NCI-H345 treated with DMSO at 0.1 percent for 48 hours (cell line): ENCODE results near the gene RUBCN.
A peak's percentile ranks its signal among the peaks of the same experiment; 100 is the strongest.

Experiments used
- DNase-seq: peaks from one replicate; lab custom pipeline; 2025; ENCODE audit not compliant: unreplicated experiment; lab: John Stamatoyannopoulos, UW

RUBCN gene

GRCh38 chr3:197736491-197737318 is at the start of gene RUBCN:
Gene RUBCN (minus strand): TSS chr3:197736904. CDS start chr3:197736719, 185 bp downstream.
- DNase-seq, result peak; percentile 96

DNA sequence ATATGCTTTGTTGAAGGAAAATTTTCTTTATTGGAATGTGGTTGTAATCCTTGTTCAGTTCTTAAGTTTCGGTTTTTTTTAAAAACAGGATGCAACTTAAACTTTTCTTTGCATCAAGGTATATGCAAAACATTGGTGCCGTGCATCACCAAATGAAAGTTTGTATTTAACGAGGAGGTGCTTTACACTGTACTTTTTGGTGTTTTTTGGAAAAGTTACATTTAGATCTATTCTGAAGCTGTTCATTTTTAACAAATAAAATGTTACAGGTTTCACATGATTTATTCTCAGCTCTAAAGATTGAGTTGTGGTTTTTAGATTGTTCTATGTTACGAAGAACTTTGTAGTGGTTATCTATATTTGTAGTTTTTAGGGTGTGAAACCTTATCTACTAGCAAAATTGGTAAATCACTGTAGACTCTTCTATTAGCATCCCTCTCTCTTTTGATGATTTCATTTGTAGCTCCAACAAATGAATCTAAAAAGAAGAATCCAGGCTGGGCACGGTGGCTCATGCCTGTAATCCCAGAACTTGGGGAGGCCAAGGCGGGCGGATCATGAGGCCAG is 47.4 kb upstream of the RUBCN start:
- DNase-seq, result no peak

DNA sequence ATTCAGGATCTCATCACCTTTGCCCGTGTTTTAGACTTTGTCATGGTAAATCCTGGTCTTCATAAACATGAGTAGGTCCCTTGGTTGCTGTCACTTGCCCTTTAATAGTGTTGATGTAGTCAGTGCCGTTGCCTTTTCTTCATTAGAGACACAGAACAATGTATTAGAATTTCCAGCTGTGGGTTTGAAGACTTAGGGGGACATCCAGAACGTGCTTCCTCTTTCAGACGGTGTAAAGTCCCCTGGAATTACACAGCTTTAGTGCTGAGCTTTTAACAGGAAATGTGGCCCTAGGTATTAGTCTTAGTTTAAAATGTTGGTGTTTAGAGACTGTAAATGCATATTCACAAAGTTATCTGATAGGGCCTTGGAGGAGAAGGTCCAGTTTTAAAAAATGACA is 45.5 kb upstream of the RUBCN start:
- no peak for DNase-seq

- DNase-seq, result no peak
These were observed 38.6 kb upstream of the RUBCN start for GRCh38 chr3:197775317-197775716.

DNA sequence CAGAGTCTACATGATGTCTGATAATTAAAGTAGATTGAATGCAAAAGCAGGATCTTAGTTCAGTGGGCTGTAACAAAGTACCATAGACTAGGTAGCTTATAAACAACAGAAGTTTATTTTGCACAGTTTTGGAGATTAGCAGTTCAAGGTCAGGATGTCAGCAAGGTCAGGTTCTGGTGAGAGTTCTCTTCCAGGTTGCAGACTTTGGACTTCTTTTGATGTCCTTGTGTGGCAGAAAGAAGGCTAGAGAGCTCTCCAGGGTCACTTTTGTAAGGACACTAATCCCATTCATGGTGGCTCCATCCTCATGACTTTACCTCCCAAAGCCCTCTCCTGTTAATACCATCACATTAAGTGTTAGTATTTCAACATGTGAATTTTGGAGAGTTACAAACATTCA is 25.1 kb upstream of the RUBCN start:
- DNase-seq, result no peak

DNA sequence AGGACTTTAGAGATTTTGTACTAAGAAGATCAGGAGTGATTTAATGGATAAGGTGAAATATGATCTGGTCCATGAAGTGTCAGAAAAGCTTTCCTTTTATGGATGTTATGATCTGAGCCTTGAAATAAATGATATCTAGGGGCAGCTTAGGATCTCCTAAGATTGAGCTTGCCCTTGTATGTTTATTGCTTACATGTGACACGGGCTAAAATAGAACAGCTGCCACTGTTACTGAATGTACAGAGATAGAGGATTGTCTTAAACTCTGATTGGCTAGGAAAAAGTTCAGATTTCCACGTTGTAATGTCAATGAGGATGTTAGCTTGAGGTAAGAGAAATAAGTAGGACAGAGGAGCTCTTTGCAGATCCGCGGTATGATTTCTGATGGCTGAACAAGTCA is 21.8 kb upstream of the RUBCN start:
- DNase-seq, result no peak

DNA sequence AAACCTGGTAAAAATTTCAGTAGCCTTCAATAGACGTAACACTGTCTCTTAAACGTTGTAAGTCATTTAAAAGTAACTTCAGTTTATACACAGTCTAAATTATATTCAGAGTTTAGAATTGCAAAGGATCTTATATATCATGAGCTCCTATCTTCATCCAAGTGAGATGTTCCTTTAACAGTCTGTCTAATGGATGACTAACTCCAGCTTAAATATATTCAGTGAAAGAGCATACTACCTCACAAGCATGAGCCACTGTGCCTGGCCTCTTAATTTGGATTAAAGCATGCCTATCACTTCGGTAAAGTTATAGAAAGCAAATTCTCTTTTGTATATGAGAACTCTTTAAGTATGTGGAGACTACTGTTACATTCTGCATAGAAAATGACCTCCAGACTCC is 20.0 kb upstream of the RUBCN start:
- DNase-seq, result no peak

DNA sequence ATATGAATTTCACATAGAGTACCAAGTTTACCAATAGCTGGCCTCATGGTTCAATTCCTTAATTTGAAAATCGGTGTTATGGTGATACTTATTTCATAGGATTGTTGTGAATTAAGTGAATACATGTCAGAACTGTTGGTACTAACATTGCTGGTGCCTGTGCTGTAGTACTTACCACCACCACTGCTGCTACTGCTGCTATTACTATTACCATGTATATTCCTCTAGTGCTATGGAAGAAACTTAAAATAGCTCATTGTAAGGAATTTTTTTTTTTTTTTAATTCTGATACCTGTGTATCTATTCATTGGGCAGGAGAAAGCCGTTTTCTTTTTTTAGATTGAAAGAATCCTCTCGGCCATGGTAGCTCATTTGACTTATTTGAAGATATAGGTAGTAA is 16.6 kb upstream of the RUBCN start:
- DNase-seq, result no peak

GRCh38 chr3:197752107-197752506 is 15.4 kb upstream of the RUBCN start:
- DNase-seq, result no peak

GRCh38 chr3:197750858-197751737 is 14.4 kb upstream of the RUBCN start:
- peak; percentile 59 for DNase-seq

- peak; percentile 59 for DNase-seq
These were observed 13.7 kb upstream of the RUBCN start for GRCh38 chr3:197750396-197750831.

DNA sequence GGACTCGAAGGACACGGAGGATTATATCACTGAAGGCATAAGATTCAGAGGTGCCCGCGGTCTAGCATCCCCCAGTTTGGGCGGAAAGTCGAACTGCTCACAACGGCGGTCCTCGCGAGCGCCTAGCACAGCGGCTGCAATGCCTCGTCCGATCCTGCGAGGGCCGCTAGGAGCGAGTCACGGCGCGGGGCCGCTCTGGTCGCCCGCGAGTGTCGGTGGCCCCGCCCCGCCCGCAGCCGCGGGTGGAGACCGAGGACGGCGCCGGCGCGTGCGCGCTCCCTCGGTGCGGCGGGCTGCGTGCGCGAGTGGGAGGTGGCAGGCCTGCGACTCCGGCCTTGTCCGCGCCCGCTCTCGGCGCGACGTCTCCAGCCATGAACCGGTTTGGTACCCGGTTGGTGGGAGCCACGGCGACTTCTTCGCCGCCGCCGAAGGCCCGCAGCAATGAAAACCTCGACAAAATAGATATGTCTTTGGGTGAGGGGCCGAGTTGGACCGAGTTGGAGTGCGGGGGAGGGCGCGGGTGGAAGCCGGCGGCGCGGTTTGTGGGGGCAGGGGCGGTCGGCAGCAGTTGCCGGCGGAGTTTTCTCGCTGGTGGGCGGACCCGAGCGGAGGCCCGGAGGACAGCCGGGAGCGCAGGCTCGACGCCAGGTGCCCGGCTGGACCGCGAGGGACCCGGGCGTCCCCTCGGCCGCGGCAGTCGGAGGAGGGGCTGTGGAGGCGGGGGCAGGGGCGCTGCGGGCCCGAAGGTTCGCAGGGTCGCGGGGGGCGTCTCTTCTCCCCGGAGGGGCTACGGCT is 13.1 kb upstream of the RUBCN start, which contains the start of gene FYTTD1:
Gene FYTTD1, plus strand, starts transcription at position 283 of the 795 bp plus-strand sequence. Its CDS starts 89 bp downstream, at position 372.
- peak; percentile 78 for DNase-seq

DNA sequence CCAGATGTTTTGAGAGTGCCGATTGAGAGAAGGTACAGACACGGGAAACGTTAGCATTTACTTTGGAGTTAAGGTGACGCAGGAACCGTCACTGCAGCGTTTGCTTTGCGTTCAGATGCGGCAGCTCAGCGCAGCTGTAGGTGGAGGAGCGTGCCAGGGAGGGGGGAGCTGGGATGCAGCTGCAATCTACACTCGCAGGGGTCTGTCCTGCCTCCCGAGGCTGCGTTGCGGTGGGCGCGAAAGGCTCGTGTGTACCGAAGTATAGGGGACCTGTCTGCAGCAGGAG is 12.6 kb upstream of the RUBCN start:
- DNase-seq, result peak; percentile 78

- no peak for DNase-seq
These were observed 12.1 kb upstream of the RUBCN start for GRCh38 chr3:197748597-197749314.

DNA sequence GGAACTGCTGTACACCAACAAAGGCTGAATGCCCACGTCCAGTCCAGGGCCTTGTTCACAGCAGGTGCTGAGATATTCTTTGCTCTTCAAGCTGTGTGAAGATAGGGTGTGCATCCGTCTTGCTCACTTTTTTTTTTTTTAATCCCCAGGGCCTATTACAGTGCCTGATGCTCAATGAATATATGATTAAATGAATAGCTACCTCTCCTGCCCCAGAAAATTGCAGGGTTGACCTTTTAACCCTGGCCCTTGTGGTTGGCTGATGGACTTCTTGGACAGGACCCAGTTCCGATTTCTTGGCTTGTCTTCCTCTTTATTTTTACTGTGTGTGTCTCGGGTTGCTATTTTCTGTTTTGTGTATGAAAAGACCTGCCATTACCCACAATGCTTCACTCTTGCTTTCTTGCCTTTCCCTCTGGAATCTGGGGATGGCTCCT is 10.1 kb upstream of the RUBCN start:
- DNase-seq, result no peak

- DNase-seq, result no peak
These were observed 9.5 kb upstream of the RUBCN start for GRCh38 chr3:197746209-197746608.

- no peak for DNase-seq
These were observed 6.1 kb upstream of the RUBCN start for GRCh38 chr3:197742787-197743186.

DNA sequence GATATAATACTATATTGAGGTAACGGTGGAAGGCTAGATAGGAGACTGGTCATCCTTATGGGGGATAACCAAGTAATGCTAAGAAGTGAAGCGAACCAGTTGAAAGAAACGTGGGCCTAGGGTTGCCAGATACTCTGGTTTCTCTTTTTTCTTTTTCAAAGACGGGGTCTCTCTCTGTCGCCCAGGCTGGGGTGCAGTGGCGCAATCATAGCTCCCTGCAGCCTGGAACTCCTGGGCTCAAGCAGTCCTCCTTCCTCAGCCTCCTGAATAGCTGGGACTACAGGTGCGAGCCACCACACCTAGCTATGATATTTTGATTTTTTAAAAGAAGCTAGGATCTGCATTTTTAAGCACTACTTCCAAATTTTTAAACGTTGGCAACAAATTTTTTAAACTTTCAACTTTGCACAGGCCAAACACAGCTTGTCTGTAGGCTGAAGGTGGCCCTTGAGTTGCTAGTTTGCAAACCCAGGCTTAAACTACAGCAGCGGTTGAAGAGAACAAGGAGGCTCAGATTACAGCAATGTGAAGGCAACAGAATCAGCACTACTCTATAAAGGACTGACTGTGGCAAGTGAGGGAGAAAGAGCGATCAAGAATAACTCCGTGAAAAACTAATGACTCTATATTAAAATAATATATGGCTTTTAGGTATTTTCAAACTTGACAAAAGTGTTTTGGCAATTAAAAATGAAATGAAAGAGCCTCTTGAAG is 1.2 kb upstream of the RUBCN start:
- DNase-seq, result no peak

DNA sequence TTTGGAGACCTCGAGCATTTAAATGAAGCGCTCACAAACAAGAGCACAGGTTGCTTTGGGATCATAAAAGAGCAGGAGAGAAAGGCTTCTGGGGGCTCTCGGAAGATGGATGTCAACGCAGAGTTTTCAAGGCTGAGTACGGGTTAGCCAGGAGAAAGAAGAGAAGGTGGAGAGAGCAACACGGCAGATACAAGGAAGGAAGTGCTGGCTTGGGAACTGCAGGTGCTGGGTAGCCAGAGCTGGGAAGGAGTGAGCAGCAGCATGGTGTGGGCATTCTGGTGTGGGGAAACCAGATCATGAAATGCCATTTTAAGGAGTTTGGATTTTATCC is 580 bp upstream of the RUBCN start:
- DNase-seq, result peak; percentile 72

DNA sequence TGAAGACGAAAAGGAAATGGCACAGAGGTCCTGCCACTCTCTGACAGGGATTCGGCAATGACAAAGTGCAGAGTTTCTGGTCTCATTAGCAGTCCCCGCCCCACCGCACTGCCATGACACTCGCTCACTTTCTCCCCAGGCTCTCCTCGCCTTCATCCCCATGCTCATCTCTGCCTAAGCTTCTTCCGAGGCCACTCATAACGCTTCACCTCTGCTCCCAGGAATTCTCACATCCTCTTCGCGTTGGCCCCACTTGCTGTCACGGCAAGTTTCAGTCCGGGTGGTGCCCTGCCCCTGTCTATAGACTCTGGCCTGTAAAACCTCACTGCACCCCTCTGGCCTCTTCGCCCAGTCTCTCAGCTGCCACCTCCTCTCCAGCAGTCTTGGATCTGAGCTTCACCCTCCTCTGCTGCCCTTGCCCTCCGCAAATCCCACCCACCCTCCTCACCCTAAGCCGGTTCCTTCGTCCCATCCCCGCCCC is 654 bp downstream of the RUBCN start:
- DNase-seq, result no peak
